HFF-Myc (cell line): ENCODE measurements around the gene EVA1C.
"Not testable (repeated sequence)": the region's sequence is repeated elsewhere in the genome, so short reads cannot be mapped to it uniquely, and the experiment has no call there.

ENCODE experiments used
- DNase-seq: peaks from one replicate; pipeline ENCODE4 v3.0.0-alpha.2; 2011; ENCODE audit warnings: low read depth; ENCODE audit errors: extremely low read depth
- H3K4me3 ChIP-seq: replicated peaks from 2 replicates; pipeline ENCODE4 v1.5.1; 2011; ENCODE audit warnings: low read depth, mild to moderate bottlenecking, control low read depth, low read length
- CTCF ChIP-seq: IDR thresholded peaks from 2 replicates; pipeline ENCODE4 v1.5.1; 2012; ENCODE audit warnings: mild to moderate bottlenecking, low read depth, low read length, control low read depth; ENCODE audit errors: missing control alignments

The EVA1C gene

GRCh38 chr21:32559006-32559610 lies 146.6 kb downstream of the EVA1C start:
- no peak for TF ChIP-seq CTCF
- no peak overlapping the region for H3K4me3 ChIP-seq
- DNase-seq: no peak

GRCh38 chr21:32560896-32561295 lies 148.4 kb downstream of the EVA1C start:
- no peak for DNase-seq
- H3K4me3 ChIP-seq: no peak overlapping the region
- TF ChIP-seq CTCF: no peak

- not testable (repeated sequence) for H3K4me3 ChIP-seq, DNase-seq
Observed at GRCh38 chr21:32561476-32561875, 149.0 kb downstream of the EVA1C start.

- DNase-seq: peak; percentile 78
- H3K4me3 ChIP-seq: no peak overlapping the region
- TF ChIP-seq CTCF: peak; percentile 68
Observed at GRCh38 chr21:32562426-32562825, 149.9 kb downstream of the EVA1C start.

- no peak for TF ChIP-seq CTCF
- DNase-seq: no peak
- no peak overlapping the region for H3K4me3 ChIP-seq
Observed at GRCh38 chr21:32562915-32563314, 150.4 kb downstream of the EVA1C start.
